GM18502 (cell line): Measurements from ENCODE around the gene ANKRD13B.

ENCODE experiments used
- ATAC-seq: cut with Tn5 transposase; IDR thresholded peaks from one replicate; pipeline ENCODE4 v1.9.1; 2021; ENCODE audit warnings: mild to moderate bottlenecking; ENCODE audit not compliant: unreplicated experiment, poor library complexity

The ANKRD13B gene

DNA sequence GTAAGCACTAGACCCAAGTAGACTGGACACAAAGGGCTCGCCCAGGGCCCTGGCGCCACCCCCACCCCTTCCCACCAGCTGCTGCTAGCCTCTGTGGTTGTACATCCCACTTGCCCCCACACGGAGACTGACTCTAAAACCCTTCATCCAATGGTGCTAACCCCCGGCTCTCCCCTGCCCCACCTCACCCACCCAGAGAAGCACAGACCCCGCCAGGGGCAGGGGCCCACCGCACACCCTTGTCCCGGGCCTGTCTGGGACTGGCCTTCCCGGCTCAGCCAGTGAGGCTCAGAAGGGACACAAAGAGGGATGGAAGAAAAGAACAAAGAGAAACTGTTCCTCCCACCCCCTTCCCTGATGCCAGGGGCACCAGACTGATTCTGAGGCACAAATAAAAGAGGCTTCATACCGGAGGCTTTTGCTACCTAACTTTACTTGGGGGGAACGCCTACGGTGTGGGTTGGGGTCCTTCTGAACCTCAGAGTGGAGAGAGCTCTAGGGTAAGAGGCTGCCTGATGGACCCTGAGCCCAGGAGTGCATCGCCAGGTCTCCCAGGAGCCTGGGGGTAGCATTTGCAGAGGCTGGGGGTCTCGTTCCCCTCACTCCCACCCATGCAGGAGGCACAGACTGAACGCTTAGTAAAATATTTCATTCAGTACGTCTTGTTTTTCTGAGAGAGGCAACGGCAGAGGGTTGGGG lies 21.6 kb downstream of the ANKRD13B start:
- ATAC-seq = no peak

DNA sequence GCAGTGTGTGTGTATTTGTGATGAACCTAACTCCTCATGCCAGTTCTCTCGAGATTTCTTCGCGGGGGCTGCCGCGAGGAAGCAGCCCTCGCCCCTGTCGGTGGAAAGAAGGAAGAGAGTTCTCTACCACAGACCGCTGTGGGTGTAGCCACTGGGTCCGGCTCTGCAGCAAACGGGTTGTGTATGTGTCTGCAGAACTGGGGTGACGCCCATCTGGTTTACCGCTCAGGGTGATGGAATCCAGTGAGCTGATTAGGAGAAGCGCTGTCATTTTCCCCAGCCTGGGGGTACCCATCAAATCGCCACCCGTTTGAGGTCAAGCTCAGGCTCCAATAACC lies 22.1 kb downstream of the ANKRD13B start:
- no peak for ATAC-seq

DNA sequence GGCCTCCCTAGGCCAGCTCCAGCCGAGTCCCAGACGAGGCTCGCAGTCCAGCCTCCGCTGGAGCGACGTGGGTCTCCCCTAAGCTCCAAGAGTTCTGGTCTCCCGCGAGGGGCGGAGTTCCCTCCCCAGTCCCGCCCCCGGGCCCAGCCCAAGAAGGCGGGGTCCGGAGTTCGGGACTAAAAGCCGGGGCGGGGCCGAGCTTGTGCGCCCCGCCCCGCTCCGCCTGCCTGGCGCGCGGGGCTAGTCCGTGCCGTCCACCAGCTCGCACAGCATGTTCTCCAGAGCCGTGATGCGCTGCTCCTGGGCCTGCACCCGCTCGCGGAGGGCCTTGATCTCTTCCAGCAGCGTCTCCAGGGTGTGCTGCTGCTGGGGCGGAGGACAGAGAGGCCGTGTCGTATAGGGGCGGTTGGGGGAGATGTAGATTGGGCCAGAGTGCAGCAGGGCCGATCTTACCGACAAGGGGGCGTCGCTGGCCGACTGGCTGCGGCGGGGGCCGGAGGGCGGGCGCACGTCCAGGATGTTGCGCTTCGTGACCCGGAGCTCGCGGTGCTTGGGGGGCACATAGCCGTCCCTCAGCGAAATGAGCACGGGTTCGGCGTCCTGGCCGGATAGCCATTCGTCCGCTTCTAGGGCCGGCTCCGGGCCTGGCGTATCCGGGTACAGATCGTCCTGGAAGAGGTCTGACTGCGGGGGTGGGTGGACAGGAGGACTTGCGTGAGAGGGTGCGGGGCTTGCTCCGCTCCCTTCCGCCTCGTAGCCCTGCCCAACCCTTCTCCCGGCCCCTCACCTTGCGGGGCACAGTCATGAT lies 22.8 kb downstream of the ANKRD13B start:
- peak; percentile 47 for ATAC-seq

DNA sequence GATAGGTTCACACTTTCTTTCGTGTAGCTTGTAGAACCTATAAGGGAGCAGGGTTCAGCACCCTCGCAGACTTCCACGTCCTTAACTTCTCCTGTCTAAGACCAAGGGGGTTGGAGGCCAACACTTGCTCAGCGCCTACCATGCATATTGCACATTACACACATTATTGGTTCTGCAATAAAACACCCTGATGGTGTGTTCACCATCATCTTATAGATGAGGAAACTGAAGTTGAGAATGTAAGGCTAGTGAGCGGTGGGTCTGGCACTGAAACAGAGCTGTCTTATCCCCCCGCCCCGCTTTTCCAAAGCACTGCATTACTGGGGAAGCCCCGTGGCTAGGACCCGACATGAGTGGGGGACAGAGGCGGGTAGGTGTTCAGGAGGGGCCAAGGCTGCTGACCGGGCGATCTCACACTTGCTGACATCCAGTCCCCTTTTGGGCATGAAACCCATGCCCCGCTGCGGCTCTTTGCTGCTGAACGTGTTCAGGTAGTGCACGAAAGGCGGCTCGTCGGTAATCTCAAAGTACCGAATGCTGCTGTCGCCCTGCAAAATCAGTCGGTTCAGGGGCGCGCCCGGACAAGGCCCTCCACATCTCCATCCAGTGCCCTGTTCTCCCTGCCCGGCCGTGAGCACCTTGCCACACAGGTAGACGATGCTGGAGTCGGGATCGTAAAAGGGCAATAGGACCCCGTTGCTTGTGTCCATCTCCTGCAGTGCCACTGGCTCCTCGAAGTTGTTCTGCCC lies 23.5 kb downstream of the ANKRD13B start:
- no peak for ATAC-seq

DNA sequence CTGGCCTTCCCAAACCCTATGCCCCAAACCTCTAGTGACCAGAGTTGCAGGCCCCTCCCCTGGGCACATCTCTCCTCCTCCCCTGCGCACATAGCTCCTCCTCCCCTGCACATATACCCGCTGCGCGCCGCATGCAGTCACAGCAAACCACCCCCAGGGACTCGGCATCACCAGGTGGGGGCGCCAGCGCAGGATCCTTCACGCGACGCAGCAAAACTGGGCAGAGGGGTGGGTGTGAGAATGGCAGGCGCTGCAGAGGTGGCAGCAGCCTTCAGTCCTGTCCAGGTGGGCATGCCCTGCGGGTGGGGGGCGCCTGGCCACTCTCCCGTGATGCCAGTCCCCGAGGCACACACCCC lies 24.2 kb downstream of the ANKRD13B start:
- peak; percentile 55 for ATAC-seq

DNA sequence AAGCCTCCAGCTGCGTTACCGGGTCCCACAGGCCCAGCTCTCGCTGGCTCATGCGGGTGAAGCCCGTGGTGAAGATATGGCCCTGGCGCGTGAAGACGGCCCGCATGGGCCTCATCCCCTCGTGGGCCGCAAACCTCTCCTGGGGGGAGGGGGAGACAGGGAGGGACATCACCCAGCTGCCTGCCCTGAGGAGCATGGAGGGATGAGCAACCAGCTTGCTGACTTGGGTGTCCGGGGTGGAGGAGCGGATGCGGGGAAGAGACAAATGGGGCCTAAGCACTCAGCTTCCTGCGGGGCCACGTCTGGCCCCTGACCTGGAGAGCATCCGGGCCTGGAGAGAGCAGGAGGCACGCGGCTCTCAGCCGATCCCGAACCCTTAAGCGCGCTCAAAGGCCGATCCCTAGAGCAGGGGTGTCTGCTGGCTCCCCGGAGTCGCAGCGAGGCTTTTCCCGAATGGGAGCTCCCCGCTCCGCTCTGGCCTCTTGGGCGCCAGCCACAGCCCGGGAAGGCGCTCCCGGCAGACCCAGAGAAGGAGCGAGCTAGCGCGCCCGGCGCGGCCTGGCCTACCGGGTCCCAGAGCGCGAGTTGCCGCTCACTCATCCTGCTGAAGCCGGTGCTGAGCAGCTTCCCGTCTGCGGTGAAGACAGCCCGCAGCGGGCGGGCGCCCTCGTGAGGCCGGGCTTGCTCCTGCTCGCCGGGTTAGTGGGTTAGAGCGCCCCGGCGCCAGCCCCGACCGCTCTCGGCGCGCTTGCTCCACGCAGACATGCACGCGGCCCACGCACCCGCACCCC lies 24.7 kb downstream of the ANKRD13B start:
- ATAC-seq = peak; percentile 37

DNA sequence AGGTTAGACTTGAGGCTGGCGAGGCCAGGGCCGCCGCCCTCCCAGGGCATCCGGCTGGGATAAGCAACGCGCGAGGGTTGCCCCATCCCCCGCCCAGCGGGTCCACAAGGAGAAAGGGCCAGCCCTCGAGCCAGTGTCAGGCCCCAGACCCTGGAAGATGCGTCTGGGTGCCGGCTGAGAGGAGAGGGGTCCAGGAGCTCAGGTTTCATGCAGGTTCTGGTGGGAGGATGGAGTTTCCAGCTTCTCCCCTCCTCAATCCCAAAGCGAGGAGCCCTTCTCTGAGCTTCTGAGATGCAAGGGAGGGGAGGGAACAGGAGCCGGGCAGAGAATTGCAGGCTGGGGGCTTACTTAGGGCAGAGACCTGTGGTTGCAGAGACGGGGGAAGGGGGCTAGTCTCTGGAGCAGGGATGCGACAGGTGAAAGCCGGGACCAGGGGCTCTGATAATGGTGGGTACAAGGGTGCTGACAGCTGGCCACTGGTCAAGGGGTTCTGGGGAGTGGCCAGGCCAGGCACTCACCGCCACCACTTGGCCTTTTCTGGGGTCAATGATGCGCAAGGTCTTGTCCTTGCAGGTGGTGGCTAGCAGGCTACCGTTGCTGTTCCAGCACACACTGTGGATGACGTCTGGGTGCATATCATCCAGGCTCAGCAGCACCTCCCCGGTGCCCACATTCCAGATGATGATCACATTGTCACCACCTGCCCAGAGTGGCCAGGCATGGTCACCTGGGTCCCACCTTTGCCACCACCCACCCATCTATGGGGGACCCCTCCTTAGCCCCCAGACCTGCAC lies 25.5 kb downstream of the ANKRD13B start:
- ATAC-seq = no peak

DNA sequence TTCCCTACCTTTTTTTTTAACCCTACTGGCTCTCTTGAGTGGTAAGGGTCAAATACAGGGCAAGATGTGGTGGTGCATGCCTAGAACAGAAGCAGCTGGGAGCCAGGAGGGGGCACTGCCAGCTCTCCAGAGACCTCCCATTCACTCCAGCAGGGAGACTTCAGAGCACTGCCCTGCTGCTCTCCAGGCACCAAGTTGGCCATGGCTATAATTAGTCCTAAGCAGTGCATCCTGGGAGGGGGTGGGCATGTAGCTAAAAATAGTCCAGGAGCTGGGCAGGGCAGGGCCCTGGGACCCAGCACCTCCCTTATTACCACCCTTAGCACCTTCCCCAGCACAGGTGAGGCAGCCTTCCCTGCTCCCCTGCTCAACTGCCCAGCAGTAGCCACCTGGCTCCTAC lies 26.3 kb downstream of the ANKRD13B start:
- no peak for ATAC-seq

DNA sequence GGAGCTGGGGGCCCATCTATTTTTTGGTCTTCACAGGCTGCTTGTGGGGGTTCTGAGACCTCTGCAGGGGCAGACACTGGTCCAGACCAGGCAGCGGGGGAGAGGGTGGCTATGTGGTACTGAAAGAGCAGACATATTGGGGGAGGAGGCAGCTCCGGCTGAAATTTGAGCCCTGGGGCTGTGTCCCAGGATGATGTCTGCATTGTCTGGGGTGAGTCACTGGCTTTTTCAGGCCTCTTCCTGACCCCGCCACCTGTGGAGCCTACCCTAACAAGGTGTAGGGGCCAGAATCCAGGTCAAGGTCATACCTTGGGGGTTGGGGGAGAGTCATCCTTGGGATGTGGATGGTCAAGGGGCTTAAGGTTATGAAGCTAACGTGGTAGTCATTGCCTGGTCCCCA lies 27.3 kb downstream of the ANKRD13B start:
- ATAC-seq = no peak

DNA sequence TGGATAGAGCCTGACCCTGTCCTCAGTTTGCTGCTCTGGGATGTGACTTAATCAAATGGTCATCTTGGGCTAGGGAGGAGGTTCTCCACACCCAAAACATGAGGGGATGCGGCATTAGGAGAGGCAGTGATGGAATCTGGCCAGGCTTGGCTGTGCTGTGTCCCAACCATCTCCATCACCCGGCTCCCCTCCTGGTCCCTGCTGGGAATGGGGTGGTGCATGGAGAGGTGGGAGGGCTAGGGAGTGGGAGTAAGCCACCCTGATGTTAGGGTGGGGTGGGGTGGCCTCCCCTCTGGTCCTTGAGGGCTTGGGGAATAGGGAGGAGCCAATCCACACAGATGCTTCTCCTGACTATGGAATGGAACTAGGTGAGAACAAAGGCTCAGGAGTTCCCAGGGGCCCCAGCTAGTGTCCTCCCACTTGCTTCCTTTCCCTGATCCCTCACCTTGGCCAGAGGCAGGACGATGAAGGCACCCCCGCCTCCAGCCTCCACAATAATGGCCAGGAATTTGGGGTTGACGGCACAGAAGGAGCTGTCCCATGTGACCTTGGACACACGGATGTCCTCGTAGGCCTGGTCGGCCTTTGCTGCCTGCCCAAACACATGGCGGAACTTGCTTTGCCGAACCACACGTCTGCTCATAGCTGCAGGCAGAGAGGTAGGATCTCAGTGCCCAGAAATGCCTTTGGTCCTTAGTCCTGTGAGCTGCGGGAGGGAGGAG lies 28.0 kb downstream of the ANKRD13B start:
- ATAC-seq = no peak

DNA sequence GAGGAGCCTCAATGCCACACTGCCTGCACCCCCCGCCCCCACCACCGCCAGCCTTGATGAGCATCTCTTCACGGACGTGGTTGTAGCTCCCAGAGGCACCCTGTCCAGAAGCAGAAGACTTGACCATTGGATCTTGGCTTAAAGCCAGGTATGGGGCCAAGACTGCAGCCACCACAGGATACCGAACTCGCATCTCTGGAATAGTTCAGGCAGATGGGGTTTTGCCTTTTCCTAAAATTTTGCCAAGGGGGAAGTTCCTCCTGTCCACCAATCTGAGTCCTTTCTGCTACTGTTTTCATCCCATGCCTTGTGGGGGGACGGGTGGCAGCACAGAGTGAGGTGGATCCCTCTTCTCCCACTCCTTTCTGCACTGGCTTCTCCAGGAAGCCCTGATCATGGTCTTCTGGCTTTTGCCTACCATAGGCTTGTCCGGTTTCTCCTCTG lies 28.8 kb downstream of the ANKRD13B start:
- no peak for ATAC-seq

DNA sequence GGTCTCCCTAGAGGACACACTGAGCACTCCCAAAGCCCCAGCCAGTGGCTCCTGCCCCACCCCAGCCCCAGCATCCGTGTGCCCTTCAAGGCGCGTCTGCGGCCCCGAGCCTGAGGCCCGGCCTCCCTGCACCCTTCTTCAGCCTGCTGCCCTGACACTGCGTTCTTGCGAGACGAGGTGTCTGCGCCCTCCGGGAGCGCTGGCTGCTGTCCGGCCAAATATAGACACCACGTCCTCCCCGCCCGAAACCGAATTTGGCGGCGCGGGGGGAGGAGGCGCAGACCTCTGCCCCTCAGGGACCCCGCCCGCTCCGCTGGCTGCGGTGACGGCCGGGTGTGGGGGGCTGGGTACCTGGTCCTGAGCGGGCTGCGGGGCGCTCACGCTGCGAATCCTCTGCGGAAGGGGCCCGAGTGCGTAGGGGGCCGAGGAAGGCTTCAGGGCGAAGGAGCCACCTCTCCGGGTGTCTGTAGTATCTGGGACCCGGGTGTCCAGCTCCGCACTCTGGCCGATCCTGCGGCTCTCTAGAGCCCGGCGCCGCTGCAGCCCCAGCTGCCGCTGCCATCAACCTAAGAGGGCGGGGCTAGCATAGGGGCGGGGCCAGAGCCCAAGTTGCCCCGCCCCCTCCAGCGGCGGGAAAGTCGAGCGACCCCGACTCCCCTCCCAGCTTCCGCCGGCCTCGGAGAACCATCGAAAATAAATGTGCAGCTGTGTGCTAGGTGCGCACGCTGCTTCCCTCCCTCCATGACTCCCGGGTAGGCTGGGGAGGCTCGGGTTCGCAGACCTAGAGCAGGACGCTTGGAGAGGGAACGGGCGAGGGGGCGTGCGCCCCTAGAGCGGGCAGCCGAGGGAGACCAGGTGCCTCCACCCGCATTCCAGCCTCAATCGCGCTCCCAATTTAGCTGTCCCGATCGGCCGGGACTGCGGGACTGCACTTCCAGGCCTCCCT lies 29.7 kb downstream of the ANKRD13B start, which contains the start of gene CORO6:
CORO6 (minus strand) TSS at position 576 of the 946 bp plus-strand sequence. CDS start 1,491 bp downstream, outside the sequence.
- ATAC-seq = peak; percentile 62

DNA sequence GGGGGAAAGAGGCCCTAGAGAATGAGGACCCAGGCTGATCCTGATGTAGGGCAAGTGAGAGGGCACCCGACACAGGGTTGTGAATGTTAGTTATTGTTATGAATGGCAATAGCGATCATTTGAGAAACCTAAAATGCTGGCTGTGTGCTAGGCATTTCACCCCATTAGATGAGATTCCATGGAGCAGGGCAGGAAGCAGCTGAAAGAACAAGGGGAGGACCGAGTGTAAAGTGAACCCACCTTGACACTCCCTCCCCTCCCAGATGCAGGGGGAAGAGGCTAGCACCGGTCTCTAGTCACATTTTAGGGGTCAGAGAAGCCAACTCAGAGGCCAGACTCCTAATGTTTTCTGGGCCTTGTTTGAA lies 30.3 kb downstream of the ANKRD13B start:
- ATAC-seq = no peak

DNA sequence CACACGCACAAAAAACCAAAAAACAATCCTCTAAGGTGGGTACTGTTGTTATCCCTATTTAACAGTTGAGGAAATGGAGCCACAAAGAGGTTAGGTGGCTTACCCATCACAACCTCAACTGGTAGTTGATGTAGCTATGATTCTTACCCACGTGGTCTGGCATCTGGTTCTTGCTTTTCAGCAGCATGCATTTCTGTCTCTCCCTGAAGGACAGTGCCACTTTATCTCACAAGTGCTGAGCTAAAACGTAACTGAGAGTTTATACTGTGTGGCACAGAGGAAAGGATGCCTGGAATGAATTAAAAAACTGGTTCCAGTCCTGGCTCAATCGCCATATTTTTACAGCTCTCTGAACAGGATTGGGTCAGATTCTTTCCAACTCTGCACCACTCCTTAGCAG lies 31.7 kb downstream of the ANKRD13B start:
- no peak for ATAC-seq

DNA sequence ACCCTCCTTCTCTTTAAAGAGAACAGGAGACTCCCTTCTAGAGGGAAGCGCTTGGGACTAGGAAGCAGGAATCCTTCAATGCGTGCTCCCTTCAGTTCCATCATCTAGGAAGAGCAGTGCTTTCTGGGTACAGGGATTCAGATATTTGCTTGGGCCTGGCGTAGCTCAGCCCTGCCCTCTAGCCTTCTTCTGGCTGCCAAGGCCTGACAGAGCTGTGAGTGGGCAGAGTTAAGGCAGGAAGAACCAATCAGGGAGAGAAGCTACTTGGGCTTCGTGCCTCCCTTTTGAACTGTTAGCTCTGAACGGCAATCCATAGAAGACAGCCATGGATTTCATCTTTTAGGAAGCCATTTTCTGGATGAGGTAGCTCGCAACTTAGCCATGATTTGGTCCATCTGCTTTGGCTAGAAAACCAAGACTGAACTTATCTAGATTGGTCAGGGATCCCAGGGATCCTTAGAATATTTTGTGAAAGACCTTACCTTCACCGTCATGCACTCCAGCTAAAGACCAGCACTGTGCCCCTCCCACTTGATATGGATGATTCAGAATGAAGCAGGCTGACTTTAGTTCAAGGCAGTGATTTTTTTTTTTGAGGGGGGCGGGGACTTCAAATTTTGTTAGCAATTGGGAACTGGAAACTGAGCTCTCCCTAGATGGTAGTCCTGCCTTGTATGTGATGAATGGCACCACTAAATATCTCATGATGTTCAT lies 32.3 kb downstream of the ANKRD13B start:
- ATAC-seq = no peak

DNA sequence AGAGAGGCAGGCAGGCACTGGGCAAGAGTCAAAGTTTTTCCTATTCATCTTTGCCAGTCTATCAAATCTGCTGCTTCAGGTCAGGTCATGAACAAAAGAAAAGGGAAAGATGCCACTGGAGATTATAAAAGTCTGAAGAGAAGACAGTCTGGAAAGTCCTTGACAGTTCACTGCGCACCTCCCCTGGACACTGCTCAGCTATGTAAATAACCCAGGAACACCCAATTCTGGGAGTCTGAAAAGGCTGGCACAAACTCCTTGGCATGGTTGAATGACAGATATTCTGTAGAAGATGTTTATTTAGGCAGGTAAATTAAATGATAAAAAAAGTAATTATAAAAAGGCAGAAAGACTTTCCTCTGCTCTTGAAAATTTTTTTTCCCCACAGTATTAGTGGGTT lies 35.0 kb downstream of the ANKRD13B start:
- no peak for ATAC-seq

DNA sequence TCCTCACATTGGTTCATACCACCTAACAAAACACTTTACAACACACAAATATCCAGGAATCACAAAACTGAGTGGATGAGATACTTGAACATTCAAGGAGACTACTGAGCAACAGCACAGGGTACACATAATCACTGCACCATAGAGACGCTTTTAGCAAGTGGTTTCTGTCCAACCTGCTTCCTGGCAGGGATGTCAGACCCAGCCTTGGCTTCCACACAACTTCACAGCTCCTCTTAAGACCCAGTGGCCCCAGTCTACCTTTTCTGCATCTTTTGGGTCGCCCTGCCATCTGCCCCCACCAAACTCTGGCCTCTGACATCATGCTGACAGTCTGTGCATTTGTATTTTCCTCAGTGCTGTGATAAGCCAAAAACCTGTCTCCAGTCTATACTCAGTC lies 35.7 kb downstream of the ANKRD13B start:
- ATAC-seq = no peak
